ENCODE results near the gene GNB1L.

- no peak for TF ChIP-seq ATF6 (CRISPR knock-in tag; IDR thresholded peaks at IDR 0.05)
- TF ChIP-seq AR (CRISPR knock-in tag; IDR thresholded peaks at IDR 0.05): no peak
- no peak for TF ChIP-seq PRDM15 (CRISPR knock-in tag; IDR thresholded peaks at IDR 0.05)
- TF ChIP-seq IRF1 (CRISPR knock-in tag; IDR thresholded peaks at IDR 0.05): no peak
- TF ChIP-seq ZNF263 (CRISPR knock-in tag; IDR thresholded peaks at IDR 0.05; ENCODE audit: low read depth): no peak
- no peak for TF ChIP-seq CTCF (IDR thresholded peaks at IDR 0.05)
- no peak for TF ChIP-seq JUN (CRISPR knock-in tag; IDR thresholded peaks at IDR 0.05)
- no peak for TF ChIP-seq CREM (CRISPR knock-in tag; IDR thresholded peaks at IDR 0.05)
- TF ChIP-seq PREB (CRISPR knock-in tag; IDR thresholded peaks at IDR 0.05; ENCODE audit: borderline replicate concordance): no peak
These were observed 66.9 kb downstream of the GNB1L start for GRCh38 chr22:19787849-19788141.

Data from WTC11 (cell line).